ENCODE measurements around the gene GAD1.

GAD1 gene

GRCh38 chr2:170846314-170846713, 29.6 kb downstream of the GAD1 start:
- DNase-seq: no peak

GRCh38 chr2:170847716-170848115, 31.0 kb downstream of the GAD1 start:
- no peak for DNase-seq

- DNase-seq: no peak
Measured at GRCh38 chr2:170848587-170848986, 31.9 kb downstream of the GAD1 start.

GRCh38 chr2:170850251-170850650, 33.6 kb downstream of the GAD1 start:
- DNase-seq: no peak

GRCh38 chr2:170851635-170852034, 34.9 kb downstream of the GAD1 start:
- DNase-seq: no peak

GRCh38 chr2:170856066-170856465, 39.4 kb downstream of the GAD1 start:
- no peak for DNase-seq

- no peak for DNase-seq
Measured at GRCh38 chr2:170862286-170862902, 45.7 kb downstream of the GAD1 start.

GRCh38 chr2:170863087-170863486, 46.4 kb downstream of the GAD1 start:
- DNase-seq: no peak

- peak; percentile 26 for DNase-seq
Measured at GRCh38 chr2:170869036-170869435, 52.3 kb downstream of the GAD1 start.

GRCh38 chr2:170869461-170869860, 52.8 kb downstream of the GAD1 start:
- no peak for DNase-seq

GRCh38 chr2:170873035-170873692, 56.5 kb downstream of the GAD1 start:
- DNase-seq: peak; percentile 67

- DNase-seq: no peak
Measured at GRCh38 chr2:170878066-170878465, 61.4 kb downstream of the GAD1 start.

GRCh38 chr2:170878505-170878904, 61.8 kb downstream of the GAD1 start:
- DNase-seq: no peak

- DNase-seq: no peak
Measured at GRCh38 chr2:170881840-170882239, 65.2 kb downstream of the GAD1 start.

GRCh38 chr2:170882758-170883157, 66.1 kb downstream of the GAD1 start:
- DNase-seq: no peak

- DNase-seq: no peak
Measured at GRCh38 chr2:170883683-170884082, 67.0 kb downstream of the GAD1 start.

GRCh38 chr2:170885130-170885791, 68.6 kb downstream of the GAD1 start:
- DNase-seq: no peak

- no peak for DNase-seq
Measured at GRCh38 chr2:170886386-170886785, 69.7 kb downstream of the GAD1 start.

GRCh38 chr2:170887496-170887895, 70.8 kb downstream of the GAD1 start:
- DNase-seq: no peak

- no peak for DNase-seq
Measured at GRCh38 chr2:170887896-170888295, 71.2 kb downstream of the GAD1 start.

GRCh38 chr2:170891893-170892292, 75.2 kb downstream of the GAD1 start:
- DNase-seq: no peak

- DNase-seq: no peak
Measured at GRCh38 chr2:170892391-170892951, 75.8 kb downstream of the GAD1 start.

GRCh38 chr2:170895023-170895757, 78.5 kb downstream of the GAD1 start:
- DNase-seq: no peak
